ENCODE results near the gene MYBPC3.

MYBPC3 gene

GRCh38 chr11:47348131-47348802 is 4.2 kb downstream of the MYBPC3 start:
- H3K4me3 ChIP-seq (ENCODE audit: low read depth, low read length) = no peak overlapping the region
- H3K79me1 ChIP-seq (ENCODE audit: low read length) = no peaks in the 10 kb centered on the region
- H4K12ac ChIP-seq (ENCODE audit: low read depth, low read length) = no peak overlapping the region
- H3K4me2 ChIP-seq (ENCODE audit: low read length) = no peak overlapping the region
- no peaks in the 10 kb centered on the region for H3K36me3 ChIP-seq (ENCODE audit: control insufficient read depth in 1 of 2, insufficient read depth in 2 of 2, low read length in 2 of 2)
- no peak overlapping the region for H2AFZ ChIP-seq (ENCODE audit: insufficient read depth, low read length, poor library complexity)
- H3K23ac ChIP-seq (ENCODE audit: low read length) = no peak overlapping the region
- H3K79me2 ChIP-seq (ENCODE audit: control insufficient read depth, insufficient read depth, low read length, poor library complexity) = no peaks in the 10 kb centered on the region
- H2BK5ac ChIP-seq (ENCODE audit: low read depth, low read length, poor library complexity) = no peak overlapping the region
- no peaks in the 10 kb centered on the region for H3K4me1 ChIP-seq (ENCODE audit: control insufficient read depth in 1 of 2, insufficient read depth in 2 of 2, low read length in 2 of 2)
- no peak overlapping the region for H2BK12ac ChIP-seq (ENCODE audit: low read length)
- H3K14ac ChIP-seq (ENCODE audit: low read length) = no peak overlapping the region
- H3K4ac ChIP-seq (ENCODE audit: low read depth, low read length) = no peak overlapping the region
- no peak for DNase-seq
- H2AK5ac ChIP-seq (ENCODE audit: low read length) = no peak overlapping the region
- H3K18ac ChIP-seq (ENCODE audit: low read length) = no peak overlapping the region
- WGBS (ENCODE audit: extremely low coverage, insufficient coverage, insufficient read length) = no CpG with 5 or more reads among the region's 24 CpGs
- H2BK120ac ChIP-seq (ENCODE audit: insufficient read depth, low read length, poor library complexity) = no peak overlapping the region
- H3K9me3 ChIP-seq (ENCODE audit: insufficient read depth, low read depth, low read length) = no peaks in the 10 kb centered on the region
- H4K8ac ChIP-seq (ENCODE audit: low read depth, low read length) = no peak overlapping the region
- no peak overlapping the region for H3K27ac ChIP-seq (ENCODE audit: low read depth, low read length)
- no peak overlapping the region for H4K91ac ChIP-seq (ENCODE audit: low read depth, low read length)
- no peak overlapping the region for H3K9ac ChIP-seq (ENCODE audit: low read length)
- H3K27me3 ChIP-seq (ENCODE audit: insufficient read depth, low read length) = no peaks in the 10 kb centered on the region

DNA sequence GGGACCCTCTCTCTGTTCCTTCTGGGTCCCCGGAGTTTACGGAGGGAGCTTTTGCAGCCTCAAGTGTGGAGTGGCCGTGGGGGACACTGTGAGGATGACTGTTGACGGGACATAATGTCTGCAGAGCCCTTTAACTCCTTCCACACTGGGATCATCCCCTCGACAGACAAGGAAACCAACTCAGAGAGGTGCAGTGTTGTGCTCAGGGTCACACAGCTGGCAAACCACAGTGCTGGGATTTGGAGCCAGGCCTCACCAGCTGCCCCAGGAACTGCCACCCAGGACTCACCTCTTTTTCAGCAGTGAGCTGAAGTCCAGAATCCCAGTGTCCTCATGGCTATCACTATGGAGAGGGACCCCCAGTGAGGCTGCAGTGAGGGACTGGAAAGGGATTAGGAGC is 5.4 kb downstream of the MYBPC3 start:
- H3K9ac ChIP-seq (ENCODE audit: low read length) = no peak overlapping the region
- H3K27ac ChIP-seq (ENCODE audit: low read depth, low read length) = no peak overlapping the region
- H3K4me3 ChIP-seq (ENCODE audit: low read depth, low read length) = no peak overlapping the region
- H3K18ac ChIP-seq (ENCODE audit: low read length) = no peak overlapping the region
- DNase-seq = no peak
- no peak overlapping the region for H3K14ac ChIP-seq (ENCODE audit: low read length)
- no peak overlapping the region for H2BK5ac ChIP-seq (ENCODE audit: low read depth, low read length, poor library complexity)
- no peak overlapping the region for H4K12ac ChIP-seq (ENCODE audit: low read depth, low read length)
- H3K9me3 ChIP-seq (ENCODE audit: insufficient read depth, low read depth, low read length) = no peaks in the 10 kb centered on the region
- no peak overlapping the region for H3K4me2 ChIP-seq (ENCODE audit: low read length)
- no peak overlapping the region for H4K8ac ChIP-seq (ENCODE audit: low read depth, low read length)
- H4K91ac ChIP-seq (ENCODE audit: low read depth, low read length) = no peak overlapping the region
- H3K4ac ChIP-seq (ENCODE audit: low read depth, low read length) = no peak overlapping the region
- no peak overlapping the region for H2AK5ac ChIP-seq (ENCODE audit: low read length)
- H3K4me1 ChIP-seq (ENCODE audit: control insufficient read depth in 1 of 2, insufficient read depth in 2 of 2, low read length in 2 of 2) = no peaks in the 10 kb centered on the region
- H3K27me3 ChIP-seq (ENCODE audit: insufficient read depth, low read length) = no peaks in the 10 kb centered on the region
- no CpG with 5 or more reads among the region's 5 CpGs for WGBS (ENCODE audit: extremely low coverage, insufficient coverage, insufficient read length)
- H2BK12ac ChIP-seq (ENCODE audit: low read length) = no peak overlapping the region
- no peak overlapping the region for H2AFZ ChIP-seq (ENCODE audit: insufficient read depth, low read length, poor library complexity)
- H2BK120ac ChIP-seq (ENCODE audit: insufficient read depth, low read length, poor library complexity) = no peak overlapping the region
- no peaks in the 10 kb centered on the region for H3K79me2 ChIP-seq (ENCODE audit: control insufficient read depth, insufficient read depth, low read length, poor library complexity)
- no peaks in the 10 kb centered on the region for H3K36me3 ChIP-seq (ENCODE audit: control insufficient read depth in 1 of 2, insufficient read depth in 2 of 2, low read length in 2 of 2)
- no peak overlapping the region for H3K23ac ChIP-seq (ENCODE audit: low read length)
- H3K79me1 ChIP-seq (ENCODE audit: low read length) = no peaks in the 10 kb centered on the region

GRCh38 chr11:47345890-47346563 is 6.5 kb downstream of the MYBPC3 start:
- H3K4me1 ChIP-seq (ENCODE audit: control insufficient read depth in 1 of 2, insufficient read depth in 2 of 2, low read length in 2 of 2) = no peaks in the 10 kb centered on the region
- WGBS (ENCODE audit: extremely low coverage, insufficient coverage, insufficient read length) = no CpG with 5 or more reads among the region's 18 CpGs

DNA sequence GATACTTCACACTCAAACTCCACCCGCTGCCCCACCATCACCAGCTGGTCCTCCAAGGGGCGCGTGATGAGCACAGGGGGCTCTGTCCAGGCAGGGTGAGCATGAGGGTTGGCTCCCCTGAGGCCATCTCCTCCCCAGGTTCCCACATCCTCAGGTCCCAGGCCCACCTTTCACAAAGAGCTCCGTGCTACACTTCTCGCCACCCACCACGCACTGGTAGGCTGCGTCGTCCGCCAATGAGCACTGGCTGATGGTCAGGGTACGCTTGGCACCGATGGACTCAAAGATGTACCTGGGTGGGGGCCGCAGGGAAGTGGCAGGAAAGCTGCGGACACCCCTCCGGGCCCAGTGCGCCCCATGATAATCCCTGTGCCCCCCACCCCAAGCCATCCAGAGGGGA is 9.6 kb downstream of the MYBPC3 start:
- Histone ChIP-seq H3K4ac (ENCODE audit: low read depth, low read length) (no peak overlapping the region), H3K27me3 (ENCODE audit: insufficient read depth, low read length) (no peaks in the 10 kb centered on the region), H2BK120ac (ENCODE audit: insufficient read depth, low read length, poor library complexity) (no peak overlapping the region), H4K12ac (ENCODE audit: low read depth, low read length) (no peak overlapping the region), H4K91ac (ENCODE audit: low read depth, low read length) (no peak overlapping the region), H3K4me3 (ENCODE audit: low read depth, low read length) (no peak overlapping the region), H3K79me1 (ENCODE audit: low read length) (no peaks in the 10 kb centered on the region), H2AFZ (ENCODE audit: insufficient read depth, low read length, poor library complexity) (no peak overlapping the region), H4K8ac (ENCODE audit: low read depth, low read length) (no peak overlapping the region), H3K79me2 (ENCODE audit: control insufficient read depth, insufficient read depth, low read length, poor library complexity) (no peaks in the 10 kb centered on the region), H3K9me3 (ENCODE audit: insufficient read depth, low read depth, low read length) (no peaks in the 10 kb centered on the region), H3K4me1 (ENCODE audit: control insufficient read depth in 1 of 2, insufficient read depth in 2 of 2, low read length in 2 of 2) (peaks cover 4 to 6% of the 10 kb centered on the region in 2 experiments), H2AK5ac (ENCODE audit: low read length) (no peak overlapping the region), H2BK5ac (ENCODE audit: low read depth, low read length, poor library complexity) (no peak overlapping the region), H3K9ac (ENCODE audit: low read length) (no peak overlapping the region), H3K14ac (ENCODE audit: low read length) (no peak overlapping the region), H3K18ac (ENCODE audit: low read length) (no peak overlapping the region), H3K27ac (ENCODE audit: low read depth, low read length) (no peak overlapping the region), H3K36me3 (ENCODE audit: control insufficient read depth in 1 of 2, insufficient read depth in 2 of 2, low read length in 2 of 2) (no peaks in the 10 kb centered on the region), H3K23ac (ENCODE audit: low read length) (no peak overlapping the region), H2BK12ac (ENCODE audit: low read length) (no peak overlapping the region), H3K4me2 (ENCODE audit: low read length) (no peak overlapping the region)
- WGBS (ENCODE audit: extremely low coverage, insufficient coverage, insufficient read length) = no CpG with 5 or more reads among the region's 15 CpGs
- no peak for DNase-seq

More at GRCh38 chr11:47345890-47346563, 6.5 kb downstream of the MYBPC3 start:
- Histone ChIP-seq H3K18ac (ENCODE audit: low read length) (no peak overlapping the region), H3K79me2 (ENCODE audit: control insufficient read depth, insufficient read depth, low read length, poor library complexity) (no peaks in the 10 kb centered on the region), H3K14ac (ENCODE audit: low read length) (no peak overlapping the region), H2AK5ac (ENCODE audit: low read length) (no peak overlapping the region), H3K36me3 (ENCODE audit: control insufficient read depth in 1 of 2, insufficient read depth in 2 of 2, low read length in 2 of 2) (no peaks in the 10 kb centered on the region), H3K27ac (ENCODE audit: low read depth, low read length) (no peak overlapping the region), H4K91ac (ENCODE audit: low read depth, low read length) (no peak overlapping the region), H2BK12ac (ENCODE audit: low read length) (no peak overlapping the region), H3K4ac (ENCODE audit: low read depth, low read length) (no peak overlapping the region), H3K79me1 (ENCODE audit: low read length) (no peaks in the 10 kb centered on the region), H2BK5ac (ENCODE audit: low read depth, low read length, poor library complexity) (no peak overlapping the region), H3K9me3 (ENCODE audit: insufficient read depth, low read depth, low read length) (no peaks in the 10 kb centered on the region), H3K4me2 (ENCODE audit: low read length) (no peak overlapping the region), H2AFZ (ENCODE audit: insufficient read depth, low read length, poor library complexity) (no peak overlapping the region), H3K23ac (ENCODE audit: low read length) (no peak overlapping the region), H2BK120ac (ENCODE audit: insufficient read depth, low read length, poor library complexity) (no peak overlapping the region), H3K9ac (ENCODE audit: low read length) (no peak overlapping the region), H4K12ac (ENCODE audit: low read depth, low read length) (no peak overlapping the region), H3K27me3 (ENCODE audit: insufficient read depth, low read length) (no peaks in the 10 kb centered on the region), H4K8ac (ENCODE audit: low read depth, low read length) (no peak overlapping the region), H3K4me3 (ENCODE audit: low read depth, low read length) (no peak overlapping the region)
- no peak for DNase-seq

All from trophoblast cell (in vitro differentiated cells and primary cell).